Measurements from ENCODE around the gene HOXD4. TPM values are rescaled to one million over a fixed set of nuclear protein-coding genes. Genes with fewer than 3 reads are reported as not detected.
A peak's percentile ranks its signal among the peaks of the same experiment; 100 is the strongest.

Gene HOXD4
- total and polyA plus RNA-seq, 2 of the 4 experiments (the other 2 are of a cell fraction) = not detected

GRCh38 chr2:176130147-176130956 lies 21.0 kb upstream of the HOXD4 start:
- H2AFZ ChIP-seq (replicated peaks; ENCODE audit: low read length, poor library complexity) = peak overlapping the region; percentile 66
- H4K5ac ChIP-seq (ENCODE audit: low read depth, low read length) = no peak overlapping the region
- no peak overlapping the region for H3K27ac ChIP-seq (ENCODE audit: insufficient read depth, low read length)
- DNase-seq = no peak
- H3K9ac ChIP-seq (ENCODE audit: low read depth, low read length) = no peak overlapping the region
- H2BK20ac ChIP-seq (ENCODE audit: low read depth, low read length) = no peak overlapping the region
- H2AK9ac ChIP-seq (replicated peaks; ENCODE audit: low read depth, low read length, poor library complexity) = no peak overlapping the region
- H4K91ac ChIP-seq (ENCODE audit: insufficient read depth, low read depth, low read length) = no peak overlapping the region
- H3K36me3 ChIP-seq (ENCODE audit: control insufficient read depth, insufficient read depth, low read length) = no peaks in the 10 kb centered on the region
- H2BK120ac ChIP-seq (ENCODE audit: low read depth, low read length) = no peak overlapping the region
- no TSS peak for BruUV-seq (replicated peaks)
- H3K4me3 ChIP-seq (ENCODE audit: insufficient read depth, low read depth, low read length) = peak overlapping the region; percentile 7; the same call in 1 of the 2 replicates
- POLR2A ChIA-PET (ENCODE audit: unreplicated experiment) = no interaction called here
- peak overlapping the region; percentile 51; the same call in 1 of the 2 replicates for H3K23ac ChIP-seq (ENCODE audit: low read depth, low read length)
- H3K9me3 ChIP-seq (ENCODE audit: control insufficient read depth, insufficient read depth, low read length) = no peaks in the 10 kb centered on the region; the same call in none of the 2 replicates
- no peak for TF ChIP-seq SMC3 (IDR thresholded peaks at IDR 0.05; ENCODE audit: low read depth, low read length)
- no peak for TF ChIP-seq BHLHE40 (IDR thresholded peaks at IDR 0.05; ENCODE audit: low read depth, low read length)
- TF ChIP-seq MXI1 (IDR thresholded peaks at IDR 0.05; ENCODE audit: borderline replicate concordance, low read depth, low read length) = no peak
- no peak for TF ChIP-seq CHD1 (IDR thresholded peaks at IDR 0.05; ENCODE audit: low read depth, low read length)
- no peak for TF ChIP-seq RAD21 (IDR thresholded peaks at IDR 0.05; ENCODE audit: low read length)
- TF ChIP-seq RFX5 (IDR thresholded peaks at IDR 0.05; ENCODE audit: low read depth, low read length) = no peak
- no peak for TF ChIP-seq MAZ (IDR thresholded peaks at IDR 0.05; ENCODE audit: borderline replicate concordance, low read depth, low read length)
- no peak for TF ChIP-seq USF2 (IDR thresholded peaks at IDR 0.05; ENCODE audit: low read depth, low read length)
- TF ChIP-seq CTCF (conservative IDR thresholded peaks at IDR 0.05; ENCODE audit: low read depth, low read length) = no peak
- no peaks in the 10 kb centered on the region for H3K9me1 ChIP-seq (ENCODE audit: insufficient read depth, low read length)
- H3K14ac ChIP-seq (replicated peaks; ENCODE audit: low read depth, low read length) = no peak overlapping the region
- intact Hi-C loops (cut with micrococcal nuclease) (no loop called here), in situ Hi-C loops (cut with MboI; ENCODE audit: low sequenced_read_pairs) (no loop called here), dilution Hi-C loops (cut with HindIII; ENCODE audit: low sequenced_read_pairs, unreplicated experiment) (no loop called here)
- H3K79me1 ChIP-seq (ENCODE audit: low read depth in 1 of 2, low read length in 2 of 2) = no peaks in the 10 kb centered on the region
- H3K4me2 ChIP-seq (ENCODE audit: low read depth, low read length) = peak overlapping the region; percentile 39; the same call in 1 of the 2 replicates
- H4K20me1 ChIP-seq (ENCODE audit: insufficient read depth, low read length) = no peaks in the 10 kb centered on the region
- H2AK5ac ChIP-seq (ENCODE audit: low read depth, low read length) = no peak overlapping the region
- no peak overlapping the region for H3K56ac ChIP-seq (ENCODE audit: extremely low read depth, insufficient read depth, low read length)
- no peak overlapping the region for H3K4ac ChIP-seq (ENCODE audit: low read depth, low read length)
- no peak overlapping the region for H2BK15ac ChIP-seq (ENCODE audit: low read depth, low read length)
- no peaks in the 10 kb centered on the region for H3K4me1 ChIP-seq (ENCODE audit: control insufficient read depth, insufficient read depth, low read length)
- CTCF ChIA-PET = interaction anchor here (1.3 to 1.7 kb wide), 3 partner anchors 9 to 1019 kb away, joined by 3 to 6 read pairs (median 3); no protein-coding TSS in a partner anchor
- H4K8ac ChIP-seq (ENCODE audit: low read depth in 2 of 2, low read length in 2 of 2) = no peak overlapping the region
- peak; percentile 48 for ATAC-seq (ENCODE audit: low read depth)
- WGBS, 2 experiments (ENCODE audit: extremely low coverage in 2 of 2, insufficient read length in 1 of 2) = 0% methylated on average over 44 of the region's 100 CpGs; no CpG with 5 or more reads in 1 of the 2 experiments
- no peak overlapping the region for H3K18ac ChIP-seq (ENCODE audit: low read depth, low read length)
- H3K27me3 ChIP-seq (ENCODE audit: control insufficient read depth, insufficient read depth, low read length) = peaks cover 86% of the 10 kb centered on the region
- H2BK5ac ChIP-seq (ENCODE audit: low read depth, low read length, poor library complexity, severe bottlenecking) = no peak overlapping the region
